Myocyte (in vitro differentiated cells): Measurements from ENCODE around the gene MRPS34. TPM values are rescaled to one million over a fixed set of nuclear protein-coding genes. Genes with fewer than 3 reads are reported as not detected.
"Not testable (repeated sequence)": the region's sequence is repeated elsewhere in the genome, so short reads cannot be mapped to it uniquely, and the experiment has no call there.

Experiments used
- DNase-seq: peaks from one replicate; pipeline ENCODE4 v3.0.0-alpha.2; 2012; ENCODE audit warnings: low read depth
- total RNA-seq: library from RNA; depleted of rRNA; stranded (reverse); fragments of >200 nt; gene quantifications from 2 replicates; pipeline ENCODE4 v1.2.3, GENCODE V29; 2014

MRPS34 gene
- total RNA-seq, 1 donor from 2014 or later = 152 TPM

GRCh38 chr16:1757714-1758461 lies 15.0 kb downstream of the MRPS34 start:
- DNase-seq = no peak

- DNase-seq = no peak
These were observed 18.7 kb downstream of the MRPS34 start for GRCh38 chr16:1754204-1754603.

GRCh38 chr16:1752853-1753252 lies 20.1 kb downstream of the MRPS34 start:
- no peak for DNase-seq

GRCh38 chr16:1751946-1752345 lies 21.0 kb downstream of the MRPS34 start:
- no peak for DNase-seq

GRCh38 chr16:1749152-1750117 lies 23.5 kb downstream of the MRPS34 start:
- DNase-seq = no peak

- DNase-seq = no peak
These were observed 25.0 kb downstream of the MRPS34 start for GRCh38 chr16:1747934-1748333.

- DNase-seq = peak; percentile 75
These were observed 26.2 kb downstream of the MRPS34 start for GRCh38 chr16:1746693-1747195.

GRCh38 chr16:1745900-1746692 lies 26.8 kb downstream of the MRPS34 start:
- DNase-seq = peak; percentile 97

GRCh38 chr16:1745181-1745899 lies 27.6 kb downstream of the MRPS34 start:
- peak; percentile 87 for DNase-seq

- DNase-seq = no peak
These were observed 28.5 kb downstream of the MRPS34 start for GRCh38 chr16:1744338-1744840.

GRCh38 chr16:1743376-1744337 lies 29.3 kb downstream of the MRPS34 start:
- DNase-seq = no peak

GRCh38 chr16:1741553-1742165 lies 31.3 kb downstream of the MRPS34 start:
- DNase-seq = no peak

GRCh38 chr16:1740781-1741490 lies 32.0 kb downstream of the MRPS34 start:
- DNase-seq = no peak

GRCh38 chr16:1740234-1740633 lies 32.7 kb downstream of the MRPS34 start:
- no peak for DNase-seq

- DNase-seq = no peak
These were observed 38.1 kb downstream of the MRPS34 start for GRCh38 chr16:1734816-1735215.

- no peak for DNase-seq
These were observed 38.8 kb downstream of the MRPS34 start for GRCh38 chr16:1734123-1734522.

GRCh38 chr16:1732551-1732987 lies 40.4 kb downstream of the MRPS34 start:
- DNase-seq = not testable (repeated sequence)

- no peak for DNase-seq
These were observed 40.9 kb downstream of the MRPS34 start for GRCh38 chr16:1732071-1732470.
